HG02623 (cell line): ENCODE data around the gene TSHZ3.

ENCODE experiments used
- ATAC-seq: cut with Tn5 transposase; IDR thresholded peaks from one replicate; pipeline ENCODE4 v1.9.1; 2021; ENCODE audit warnings: moderate library complexity; ENCODE audit not compliant: unreplicated experiment

Gene TSHZ3, protein sequence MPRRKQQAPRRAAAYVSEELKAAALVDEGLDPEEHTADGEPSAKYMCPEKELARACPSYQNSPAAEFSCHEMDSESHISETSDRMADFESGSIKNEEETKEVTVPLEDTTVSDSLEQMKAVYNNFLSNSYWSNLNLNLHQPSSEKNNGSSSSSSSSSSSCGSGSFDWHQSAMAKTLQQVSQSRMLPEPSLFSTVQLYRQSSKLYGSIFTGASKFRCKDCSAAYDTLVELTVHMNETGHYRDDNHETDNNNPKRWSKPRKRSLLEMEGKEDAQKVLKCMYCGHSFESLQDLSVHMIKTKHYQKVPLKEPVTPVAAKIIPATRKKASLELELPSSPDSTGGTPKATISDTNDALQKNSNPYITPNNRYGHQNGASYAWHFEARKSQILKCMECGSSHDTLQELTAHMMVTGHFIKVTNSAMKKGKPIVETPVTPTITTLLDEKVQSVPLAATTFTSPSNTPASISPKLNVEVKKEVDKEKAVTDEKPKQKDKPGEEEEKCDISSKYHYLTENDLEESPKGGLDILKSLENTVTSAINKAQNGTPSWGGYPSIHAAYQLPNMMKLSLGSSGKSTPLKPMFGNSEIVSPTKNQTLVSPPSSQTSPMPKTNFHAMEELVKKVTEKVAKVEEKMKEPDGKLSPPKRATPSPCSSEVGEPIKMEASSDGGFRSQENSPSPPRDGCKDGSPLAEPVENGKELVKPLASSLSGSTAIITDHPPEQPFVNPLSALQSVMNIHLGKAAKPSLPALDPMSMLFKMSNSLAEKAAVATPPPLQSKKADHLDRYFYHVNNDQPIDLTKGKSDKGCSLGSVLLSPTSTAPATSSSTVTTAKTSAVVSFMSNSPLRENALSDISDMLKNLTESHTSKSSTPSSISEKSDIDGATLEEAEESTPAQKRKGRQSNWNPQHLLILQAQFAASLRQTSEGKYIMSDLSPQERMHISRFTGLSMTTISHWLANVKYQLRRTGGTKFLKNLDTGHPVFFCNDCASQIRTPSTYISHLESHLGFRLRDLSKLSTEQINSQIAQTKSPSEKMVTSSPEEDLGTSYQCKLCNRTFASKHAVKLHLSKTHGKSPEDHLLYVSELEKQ

DNA sequence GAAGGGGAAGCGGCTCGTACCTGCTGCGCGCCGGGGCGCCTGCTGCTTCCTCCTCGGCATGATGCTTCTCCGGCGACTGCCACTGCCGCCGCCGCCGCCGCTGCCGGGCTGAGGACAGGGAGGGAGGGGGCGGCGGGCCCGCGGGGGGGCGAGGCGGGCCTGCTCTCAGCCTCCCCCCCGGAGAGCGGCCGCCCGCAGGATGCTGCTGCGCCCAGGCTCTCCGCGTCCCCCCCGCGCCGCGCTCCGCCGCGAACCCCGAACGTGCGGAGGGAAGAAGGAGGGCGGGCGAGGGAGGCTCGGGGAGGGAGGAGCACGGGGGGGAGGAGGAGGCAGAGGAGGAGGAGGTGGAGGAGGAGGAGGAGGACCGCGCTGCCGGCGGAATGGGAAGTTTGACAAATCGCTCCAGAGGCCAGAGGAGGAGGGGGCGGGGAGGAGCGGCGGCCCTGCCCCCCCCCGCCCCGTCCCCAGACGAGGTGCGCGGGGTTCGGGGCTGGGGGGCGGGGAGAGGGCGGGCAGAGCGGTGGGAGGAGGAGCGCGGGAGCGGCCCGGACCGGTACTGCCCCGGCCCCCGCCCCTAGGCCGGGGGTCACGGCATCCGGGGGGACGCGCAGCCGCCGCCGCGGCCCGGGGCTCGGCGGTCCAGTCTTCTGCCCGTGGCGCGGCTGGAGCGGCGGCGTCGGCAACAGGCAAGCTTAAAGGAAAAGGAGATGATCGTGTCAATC, at the start of gene TSHZ3:
Gene TSHZ3 (minus strand): TSS at position 277 of the 722 bp plus-strand sequence. CDS start 217 bp downstream, at position 60.
- ATAC-seq, result no peak

DNA sequence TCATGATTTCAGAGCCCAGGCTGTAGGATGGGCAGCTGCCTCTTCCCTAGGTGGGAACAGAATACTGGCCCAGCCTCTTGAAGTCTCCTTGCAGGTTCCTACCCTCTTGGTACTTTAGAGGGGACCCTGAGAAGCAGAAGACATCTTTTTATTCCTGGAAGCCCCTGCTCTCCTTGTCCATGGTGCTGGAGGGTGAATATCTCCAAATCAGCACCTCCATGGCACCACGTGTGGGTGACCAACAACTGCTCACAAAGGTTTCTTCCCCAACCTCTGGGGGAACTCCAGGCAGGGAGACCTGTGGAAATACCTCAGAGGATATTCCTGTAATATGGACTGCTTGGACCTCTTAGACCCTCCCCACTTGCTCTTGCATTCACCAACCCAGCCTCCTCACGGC, 48.1 kb upstream of the TSHZ3 start:
- ATAC-seq, result no peak

DNA sequence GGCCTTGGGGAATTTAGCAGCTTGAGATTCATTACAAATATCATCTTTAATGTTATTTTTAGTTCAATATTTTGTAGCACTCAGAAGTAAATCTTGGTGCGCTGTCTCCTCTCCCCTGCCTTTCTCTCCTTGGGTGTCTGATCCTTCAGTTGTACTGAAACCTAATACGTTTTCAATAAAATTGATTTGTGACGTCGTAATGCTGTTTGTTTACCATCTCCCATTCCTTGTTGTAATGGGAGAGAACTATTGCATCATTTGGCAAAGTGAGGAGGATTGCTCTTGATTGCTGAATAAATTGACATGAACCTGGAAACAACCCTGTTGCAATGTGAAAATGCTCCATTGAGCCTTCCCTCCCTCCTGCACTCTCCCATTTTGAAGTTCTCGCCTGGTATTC, 43.2 kb upstream of the TSHZ3 start:
- ATAC-seq, result no peak

DNA sequence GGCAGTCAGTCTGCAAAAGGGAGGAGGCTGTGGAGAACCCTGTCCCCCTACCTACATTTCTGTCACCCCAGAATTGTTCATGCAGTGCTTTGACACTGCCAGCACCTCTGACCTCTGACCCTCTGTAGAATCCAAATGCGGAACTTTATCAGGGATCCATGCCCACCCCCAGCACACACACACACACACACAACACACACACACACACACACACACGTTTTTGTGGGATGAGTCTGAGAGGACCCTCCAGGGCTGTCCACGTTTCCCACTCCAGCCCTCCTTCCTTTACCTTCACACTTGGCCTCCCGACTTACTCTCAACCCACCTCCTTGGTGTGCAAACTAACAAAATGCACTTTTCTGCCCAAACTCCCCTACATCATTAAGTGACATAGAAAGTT, 42.3 kb upstream of the TSHZ3 start:
- ATAC-seq, result no peak

DNA sequence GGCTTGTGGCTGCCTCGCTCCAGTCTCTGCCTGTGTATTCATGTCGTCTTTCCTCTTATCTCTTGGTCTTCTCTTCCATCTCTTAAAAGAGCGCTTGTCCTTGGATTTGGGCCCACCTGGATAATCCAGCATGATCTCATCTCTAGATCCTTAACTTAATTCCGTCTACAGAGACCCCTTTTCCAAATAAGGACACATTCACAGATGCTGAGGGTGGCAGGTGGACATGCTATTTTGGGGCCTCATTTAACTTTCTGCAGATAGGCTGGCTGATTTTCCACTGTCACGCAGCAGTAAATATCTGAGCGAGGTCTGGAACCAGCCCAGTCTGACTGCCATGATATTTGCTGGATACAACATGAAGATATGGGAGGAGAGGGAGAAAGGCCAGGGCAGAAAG, 41.5 kb upstream of the TSHZ3 start:
- no peak for ATAC-seq

DNA sequence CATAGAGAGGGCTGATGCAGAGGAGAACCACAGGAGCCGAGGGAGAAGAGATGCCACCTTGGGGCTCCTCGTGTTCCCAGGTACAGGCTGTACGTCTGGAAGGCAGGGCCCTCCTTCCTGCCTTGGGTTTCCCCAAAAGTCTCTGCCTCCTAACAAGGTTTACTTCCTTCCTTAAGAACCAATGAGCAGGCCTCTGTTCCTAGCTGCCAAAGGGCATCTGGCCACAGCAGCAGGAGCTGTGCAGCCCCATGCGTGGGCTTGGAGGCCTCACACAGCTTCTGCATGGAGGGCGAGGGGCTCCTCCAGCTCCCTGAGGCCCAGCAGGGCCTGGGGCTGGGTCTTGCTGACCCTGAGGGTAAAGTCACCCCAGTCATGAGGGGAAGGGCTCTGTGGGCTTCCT, 40.6 kb upstream of the TSHZ3 start:
- no peak for ATAC-seq

DNA sequence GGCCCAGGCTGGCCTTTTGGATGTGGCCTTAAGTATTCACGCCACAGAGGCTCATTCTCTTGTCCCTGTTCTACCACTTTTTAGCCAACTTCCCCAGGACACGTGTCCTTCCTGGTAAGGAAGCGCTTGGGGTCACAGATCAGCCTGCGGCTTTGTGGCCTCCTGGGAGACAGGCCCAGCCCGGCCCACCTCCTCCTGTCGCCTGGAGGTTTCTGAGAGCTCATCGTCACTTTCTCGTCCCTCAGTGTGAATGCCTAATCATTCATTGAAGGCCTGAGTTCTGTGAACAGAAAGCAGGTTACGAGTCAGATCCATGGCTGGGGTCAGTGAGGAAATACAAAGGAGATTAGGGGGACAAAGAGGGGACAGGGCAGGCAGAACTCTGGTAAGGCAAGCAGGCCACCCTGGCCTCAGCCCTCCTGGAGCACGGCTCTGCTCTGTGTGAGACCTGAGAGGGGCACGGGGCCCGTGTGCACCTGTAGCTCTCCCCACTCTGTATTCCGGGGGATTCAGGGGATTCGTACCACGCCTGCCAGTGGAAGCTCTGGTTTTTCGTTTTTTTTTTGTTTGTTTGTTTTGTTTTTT, 38.6 kb upstream of the TSHZ3 start:
- ATAC-seq, result no peak

DNA sequence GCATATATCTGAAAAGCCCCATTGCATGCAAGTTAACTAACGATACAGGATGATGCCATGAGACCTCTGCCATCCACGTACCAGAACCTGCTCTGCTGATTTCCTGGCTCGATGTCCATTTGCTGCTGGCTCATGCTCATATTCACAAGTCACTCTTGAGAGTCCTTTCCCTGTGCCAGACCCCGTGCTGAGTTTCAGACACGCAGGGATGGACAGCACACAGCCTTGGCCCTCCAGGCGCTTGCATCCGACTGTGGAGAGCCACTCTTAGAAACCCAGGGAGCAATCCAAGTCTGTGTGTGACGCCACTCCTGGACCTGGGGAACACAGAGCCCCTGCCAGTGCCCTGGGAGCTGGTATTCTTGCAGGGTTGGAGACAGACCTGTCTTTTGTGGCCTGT, 37.6 kb upstream of the TSHZ3 start:
- no peak for ATAC-seq

DNA sequence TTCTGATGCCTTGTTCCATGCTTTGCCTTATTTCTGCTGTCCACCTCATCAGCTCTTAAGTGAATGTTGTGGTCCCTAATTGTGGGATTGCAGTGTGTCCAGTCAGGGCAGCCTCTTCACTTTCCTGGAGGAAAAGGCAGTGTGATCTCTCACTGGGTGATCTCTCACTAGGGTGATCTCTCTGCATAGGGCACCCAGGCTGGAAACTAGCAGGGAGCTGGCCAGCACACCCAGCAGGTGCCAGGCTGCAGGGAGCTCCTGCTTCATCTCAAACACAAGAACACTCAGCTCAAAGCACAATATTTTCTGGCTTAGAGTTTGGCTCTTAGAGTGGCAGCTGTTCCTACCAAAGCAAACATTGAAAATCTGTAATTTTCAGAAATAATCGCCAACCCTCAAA, 36.5 kb upstream of the TSHZ3 start:
- no peak for ATAC-seq

DNA sequence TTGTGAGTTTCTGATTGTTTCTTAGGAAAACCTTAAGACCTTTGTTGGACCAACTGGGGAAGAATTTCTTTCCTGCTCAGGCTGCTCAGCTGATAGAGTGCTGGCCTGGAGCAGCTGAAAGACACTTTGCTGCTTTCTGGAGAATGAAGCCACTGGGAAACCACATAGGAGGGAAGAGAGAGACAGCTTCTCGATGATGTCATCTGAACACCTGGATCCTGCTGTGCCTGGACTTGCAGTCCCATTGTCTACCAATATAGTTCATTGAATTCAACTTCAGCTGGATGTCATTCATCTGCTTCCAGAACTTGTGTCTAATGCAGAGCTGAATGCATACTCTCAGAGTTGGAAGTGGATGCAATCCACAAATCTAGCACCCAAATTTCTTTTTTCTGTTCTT, 34.3 kb upstream of the TSHZ3 start:
- no peak for ATAC-seq

DNA sequence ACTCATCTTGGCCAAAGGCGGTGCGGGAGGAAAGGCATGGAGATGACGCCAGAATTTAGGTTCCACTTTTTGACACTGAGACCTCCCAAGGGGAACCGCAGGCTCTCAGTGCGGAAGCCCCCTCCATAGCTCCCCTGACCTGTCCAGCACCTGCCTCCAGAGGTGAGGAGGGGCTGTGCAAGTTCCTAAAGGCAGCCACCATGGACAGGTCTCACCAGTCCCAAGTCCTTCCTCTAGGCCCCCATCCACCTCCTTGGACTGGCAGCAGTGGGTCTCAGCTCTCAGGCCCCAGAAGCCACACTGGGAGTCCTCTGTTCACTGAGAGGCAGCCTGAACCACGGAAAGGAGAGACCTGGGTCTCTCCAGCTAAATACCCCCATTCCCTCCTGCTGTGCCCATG, 31.6 kb upstream of the TSHZ3 start:
- ATAC-seq, result no peak

DNA sequence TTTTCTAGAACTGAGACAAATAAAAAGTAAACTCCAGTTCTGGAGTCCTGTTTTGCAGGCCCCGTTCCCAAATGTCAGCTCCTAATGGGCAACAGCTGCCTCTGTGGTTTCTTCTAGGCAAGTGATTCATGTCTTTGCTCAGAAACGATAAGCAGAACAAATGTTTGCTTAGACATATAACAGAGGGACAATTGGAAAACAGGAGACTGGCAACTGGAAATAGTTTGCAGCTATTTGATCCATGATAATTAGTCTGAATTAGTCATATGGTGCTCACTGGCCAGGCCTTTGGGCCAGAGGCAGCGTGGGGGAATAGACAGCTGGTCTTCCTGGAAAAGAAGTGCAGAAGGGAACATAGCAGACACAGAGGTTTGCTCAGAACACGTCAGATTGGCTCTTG, 29.2 kb upstream of the TSHZ3 start:
- ATAC-seq, result no peak

DNA sequence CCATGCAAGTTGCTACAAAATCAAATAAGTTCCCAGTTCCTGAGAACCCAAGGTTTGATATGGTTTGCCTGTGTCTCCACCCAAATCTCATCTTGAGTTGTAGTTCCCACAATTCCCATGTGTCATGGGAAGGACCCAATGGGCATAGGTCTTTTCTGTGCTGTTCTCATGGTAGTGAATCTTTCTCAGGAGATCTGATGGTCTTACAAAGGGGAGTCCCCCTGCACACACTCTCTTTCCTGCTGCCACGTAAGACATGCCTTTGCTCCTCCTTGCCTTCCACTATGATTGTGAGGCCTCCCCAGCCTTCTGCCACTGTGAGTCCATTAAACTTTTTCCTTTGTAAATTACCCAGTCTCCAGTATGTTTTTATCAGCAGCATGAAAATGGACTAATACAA, 28.5 kb upstream of the TSHZ3 start:
- ATAC-seq, result no peak

DNA sequence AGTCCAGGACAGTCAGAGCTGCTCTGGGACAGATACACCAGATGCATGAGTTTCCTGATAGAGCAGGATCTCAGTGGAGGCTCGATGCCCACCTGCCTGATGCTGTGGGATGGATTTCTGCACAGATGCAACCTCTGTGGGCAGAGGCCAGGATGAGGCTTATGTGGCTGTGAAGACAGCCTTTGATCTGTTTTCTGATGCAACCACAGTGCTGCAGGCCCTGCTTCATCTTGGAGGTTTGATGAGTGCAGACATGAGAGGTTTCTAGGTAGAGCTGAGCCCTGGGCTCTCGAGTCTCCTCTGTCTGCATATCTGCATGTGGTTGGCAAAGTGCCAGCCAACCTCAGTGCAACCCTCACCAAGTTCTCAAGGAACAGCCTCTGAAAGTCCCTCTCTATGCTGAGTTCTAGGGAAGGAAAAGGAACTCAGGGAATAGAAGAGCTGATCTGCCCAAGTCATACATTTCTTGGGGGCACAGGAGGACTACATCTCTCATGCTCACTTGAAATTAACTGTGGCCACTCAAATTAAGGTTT, 23.1 kb upstream of the TSHZ3 start:
- no peak for ATAC-seq

DNA sequence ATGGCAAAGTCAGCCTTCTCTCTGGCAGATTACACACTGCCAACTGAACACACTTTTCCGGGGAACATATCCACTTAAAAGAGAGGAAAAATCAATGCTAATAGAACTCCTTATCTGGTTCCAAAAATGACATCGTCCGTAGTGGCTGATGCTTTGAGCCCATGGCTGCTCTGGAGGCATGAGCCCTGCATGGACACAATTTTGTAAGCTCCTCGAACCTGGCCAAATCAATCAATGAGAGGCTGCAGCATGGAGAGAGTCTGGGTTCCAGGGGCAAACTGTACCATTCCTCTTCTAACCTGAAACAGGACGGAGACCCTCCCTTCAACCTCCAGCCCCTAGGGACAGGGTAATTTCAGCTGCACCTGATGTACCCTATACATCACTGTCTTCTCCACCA, 21.0 kb upstream of the TSHZ3 start:
- no peak for ATAC-seq

DNA sequence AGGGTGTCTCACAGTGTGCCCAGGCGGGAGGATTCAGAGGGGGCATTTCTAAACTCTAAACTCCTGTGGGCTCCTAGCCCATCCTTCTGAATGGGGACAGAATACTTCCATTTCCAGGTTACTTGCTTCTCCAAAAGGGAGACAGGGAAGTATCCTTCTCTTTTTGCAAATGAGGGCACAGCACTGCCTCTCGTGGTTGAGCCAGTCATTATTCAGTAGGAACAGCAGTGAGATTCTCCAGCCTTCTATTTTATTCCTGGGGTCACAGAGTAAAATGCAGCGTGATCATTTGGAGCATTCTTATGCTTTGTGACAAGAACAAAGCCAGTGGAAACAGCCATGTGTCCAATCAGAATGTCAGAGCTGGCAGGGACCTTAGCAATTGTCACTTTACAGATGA, 15.7 kb upstream of the TSHZ3 start:
- ATAC-seq, result no peak

DNA sequence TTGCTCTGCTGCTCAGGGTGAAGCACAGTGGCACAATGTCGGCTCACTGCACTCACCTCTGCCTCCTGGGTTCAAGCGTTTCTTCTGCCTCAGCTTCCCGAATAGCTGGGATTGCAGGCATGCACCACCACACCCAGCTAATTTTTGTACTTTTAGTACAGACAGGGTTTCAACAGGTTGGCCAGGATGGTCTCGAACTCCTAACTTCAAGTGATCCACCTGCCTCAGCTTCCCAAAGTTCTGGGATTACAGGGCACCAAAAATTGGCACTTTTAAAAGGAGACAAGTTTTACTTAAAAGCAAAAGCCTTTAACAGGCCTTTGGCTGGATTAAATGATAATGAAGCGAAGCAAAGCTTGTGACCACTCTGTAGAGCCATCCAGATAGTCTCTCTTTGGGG, 12.5 kb upstream of the TSHZ3 start:
- ATAC-seq, result no peak

DNA sequence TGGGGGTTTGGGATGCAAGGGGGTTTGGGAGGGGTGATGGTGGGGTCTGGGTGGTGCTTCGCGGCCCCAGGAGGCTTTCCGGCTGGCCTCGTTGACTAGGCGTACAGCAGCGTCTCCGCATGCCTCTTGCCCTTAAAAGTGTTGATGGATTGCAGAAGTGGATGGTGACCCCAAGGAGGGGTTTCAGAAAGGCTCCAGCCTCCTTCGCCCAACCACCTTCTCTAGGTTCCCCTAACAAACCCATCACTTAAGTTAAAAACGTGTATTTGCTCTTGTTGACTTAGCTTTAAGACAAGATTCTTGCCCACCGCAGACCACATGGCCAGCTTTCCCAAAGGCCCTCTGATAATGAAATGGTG, 8.1 kb upstream of the TSHZ3 start:
- no peak for ATAC-seq

DNA sequence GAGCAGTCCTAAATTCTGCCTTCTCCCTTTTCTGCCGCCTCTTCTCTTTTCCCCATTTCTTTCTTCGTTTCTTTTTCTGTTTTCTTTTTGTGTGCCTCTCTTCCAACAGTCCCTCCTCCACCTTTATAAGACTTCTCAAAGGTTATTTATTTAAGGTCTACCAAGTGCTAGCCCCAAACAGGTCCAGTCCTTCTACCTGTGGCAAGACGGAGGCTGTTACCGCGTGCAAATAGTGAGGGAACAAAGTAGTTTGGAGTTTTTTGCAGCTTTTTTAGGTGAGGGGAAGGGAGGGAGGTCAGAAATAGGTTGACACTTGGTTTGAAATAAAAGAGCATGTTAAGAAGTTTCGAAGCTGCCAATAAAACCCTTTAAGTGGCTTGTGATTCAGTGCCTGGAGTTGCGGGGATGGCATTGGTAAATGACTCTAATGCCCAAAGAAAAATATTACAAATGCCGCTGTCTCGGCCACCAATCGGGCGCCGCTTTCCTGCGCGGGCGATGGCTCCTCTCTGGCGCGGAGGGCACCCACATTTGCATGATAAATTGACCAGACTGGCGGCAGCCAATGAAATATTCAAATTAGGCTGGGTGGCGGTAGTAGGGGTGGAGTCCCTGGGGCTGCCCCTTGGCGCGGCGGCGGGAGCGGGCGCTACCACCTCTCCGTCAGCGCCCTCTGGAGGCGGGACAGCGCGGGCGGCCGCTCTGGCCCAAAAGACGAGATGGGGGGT, 7.5 kb upstream of the TSHZ3 start:
- no peak for ATAC-seq
